GM11168 (cell line): ENCODE data around the gene SREBF2.

ENCODE experiments used
- in situ Hi-C: fragments of 300-500 bp; cut with MboI; formaldehyde crosslinking; loops from one replicate; pipeline ENCODE4 v1.12.0; 2022; ENCODE audit warnings: low sequenced_read_pairs; ENCODE audit not compliant: unreplicated experiment

Gene SREBF2

GRCh38 chr22:41917375-41917902 lies 84.5 kb downstream of the SREBF2 start:
- in situ Hi-C loops = no loop called here

GRCh38 chr22:41917903-41918791 lies 85.2 kb downstream of the SREBF2 start:
- in situ Hi-C loops = no loop called here

- in situ Hi-C loops = no loop called here
These were observed 86.7 kb downstream of the SREBF2 start for GRCh38 chr22:41919357-41920224.

GRCh38 chr22:41920271-41920976 lies 87.5 kb downstream of the SREBF2 start:
- in situ Hi-C loops = no loop called here

GRCh38 chr22:41922328-41922727 lies 89.4 kb downstream of the SREBF2 start:
- in situ Hi-C loops = no loop called here

GRCh38 chr22:41922940-41923594 lies 90.2 kb downstream of the SREBF2 start:
- in situ Hi-C loops = no loop called here

- in situ Hi-C loops = no loop called here
These were observed 90.8 kb downstream of the SREBF2 start for GRCh38 chr22:41923595-41924276.

- in situ Hi-C loops = no loop called here
These were observed 93.0 kb downstream of the SREBF2 start for GRCh38 chr22:41925783-41926460.

- in situ Hi-C loops = no loop called here
These were observed 94.9 kb downstream of the SREBF2 start for GRCh38 chr22:41927813-41928212.

GRCh38 chr22:41928593-41929417 lies 95.9 kb downstream of the SREBF2 start:
- in situ Hi-C loops = no loop called here

GRCh38 chr22:41929418-41929810 lies 96.5 kb downstream of the SREBF2 start:
- in situ Hi-C loops = no loop called here

- in situ Hi-C loops = no loop called here
These were observed 98.9 kb downstream of the SREBF2 start for GRCh38 chr22:41931701-41932269.

- in situ Hi-C loops = no loop called here
These were observed 99.4 kb downstream of the SREBF2 start for GRCh38 chr22:41932353-41932752.

- in situ Hi-C loops = no loop called here
These were observed 100.7 kb downstream of the SREBF2 start for GRCh38 chr22:41933411-41934177.

GRCh38 chr22:41934284-41935014 lies 101.5 kb downstream of the SREBF2 start:
- in situ Hi-C loops = no loop called here

- in situ Hi-C loops = no loop called here
These were observed 102.1 kb downstream of the SREBF2 start for GRCh38 chr22:41935015-41935351.
